Right ventricle myocardium superior (tissue), 1 donor: ENCODE measurements around the gene CNNM1. TPM values are rescaled to one million over a fixed set of nuclear protein-coding genes. Genes with fewer than 3 reads are reported as not detected.
A peak's percentile ranks its signal among the peaks of the same experiment; 100 is the strongest.

Source experiments
- ATAC-seq: fragments of 200-7000 bp; cut with Tn5 transposase; one replicate; pipeline ENCODE4 v1.9.1; 2020; ENCODE audit warnings: mild to moderate bottlenecking; ENCODE audit not compliant: poor library complexity
- DNase-seq: peaks from one replicate; pipeline ENCODE4 v3.0.0-alpha.2; 2020
- intact Hi-C: fragments of 100-400 bp; cut with DNase I; formaldehyde crosslinking; loops from one replicate; pipeline ENCODE4 v1.11.2; 2022
- long read RNA-seq: library from polyadenylated mRNA; unstranded; transcript quantifications from one replicate; pipeline ENCODE4 v2.0.0, GENCODE V29; 2021
- total RNA-seq: library from RNA; stranded (reverse); fragmentation: NEBNext Ultra II Directional; extraction: Animal tissue kit (Norgen Biotek cat#: 25700); gene quantifications from one replicate; pipeline ENCODE4 v1.2.1, GENCODE V29; 2021
- donor health status: DM: no; HTN: yes; CAD: no; lungs with severe emphysema.

Gene CNNM1
- total RNA-seq = 0.13 TPM
- long read RNA-seq = 0 reads

- ATAC-seq (peak; percentile 62), DNase-seq (no peak)
- intact Hi-C loops = no loop called here
These were observed at the start of gene CNNM1 for GRCh38 chr10:99329304-99329553. TSS of gene CNNM1 (plus strand) at chr10:99329356. CDS start at chr10:99329388, 32 bp downstream.

- no peak for ATAC-seq
- no peak for DNase-seq
- intact Hi-C loops = no loop called here
These were observed 49.5 kb upstream of the CNNM1 start for GRCh38 chr10:99279626-99280111.

DNA sequence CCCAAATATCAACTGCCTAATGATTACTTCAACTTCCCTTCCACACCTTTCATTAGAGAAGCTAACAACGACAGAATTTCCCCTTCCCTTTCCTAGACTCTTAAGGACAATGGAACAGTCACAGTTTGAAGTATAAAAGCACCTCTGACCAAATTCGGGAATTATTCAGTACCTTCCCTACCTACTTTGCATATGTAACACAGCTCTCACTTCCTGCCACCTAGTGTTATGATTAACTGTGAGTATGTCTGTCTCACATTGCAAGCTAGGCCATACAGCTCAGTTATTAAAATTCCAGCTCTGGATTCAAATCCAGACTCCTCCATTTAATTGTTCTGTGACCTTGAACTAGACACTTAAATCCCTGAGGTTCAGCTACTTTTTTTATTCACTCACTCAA, 48.7 kb upstream of the CNNM1 start:
- intact Hi-C loops = no loop called here
- DNase-seq (no peak), ATAC-seq (no peak)

DNA sequence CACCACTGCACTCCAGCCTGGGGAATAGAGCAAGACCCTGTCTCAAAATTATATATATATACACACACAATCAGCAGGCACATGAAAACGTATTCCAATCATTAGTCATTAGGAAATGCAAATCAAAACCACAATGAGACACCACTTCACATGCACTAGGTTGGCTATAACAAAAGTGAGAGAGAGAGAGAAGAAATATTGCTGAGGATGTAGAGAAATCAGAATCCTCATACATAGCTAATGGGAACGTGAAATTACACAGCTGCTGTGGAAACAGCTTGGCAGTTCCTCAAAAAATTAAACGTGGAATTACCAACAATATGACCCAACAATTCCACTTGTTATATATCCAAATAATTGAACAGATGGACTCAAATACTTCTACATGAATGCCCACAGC, 43.3 kb upstream of the CNNM1 start:
- ATAC-seq (no peak), DNase-seq (no peak)
- intact Hi-C loops = no loop called here

DNA sequence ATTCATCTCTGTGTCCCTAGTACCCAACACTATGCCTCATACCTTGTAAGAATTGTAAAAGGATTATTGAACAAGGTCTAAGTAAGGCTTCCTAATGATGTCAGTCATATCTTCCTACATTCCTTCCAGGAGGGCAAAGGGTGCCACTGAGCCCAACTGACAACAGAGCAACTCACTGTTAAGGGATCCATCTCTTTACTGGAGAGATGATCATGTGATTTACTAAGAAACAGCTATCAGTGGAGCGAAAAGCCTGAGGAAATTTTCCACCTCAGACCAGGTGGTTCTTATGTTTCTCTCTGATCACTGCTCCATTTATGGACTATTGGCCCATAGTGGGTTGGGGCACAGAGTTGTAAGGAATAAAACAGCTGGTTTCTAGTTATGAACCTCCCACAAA, 38.9 kb upstream of the CNNM1 start:
- ATAC-seq (no peak), DNase-seq (no peak)
- intact Hi-C loops = no loop called here

GRCh38 chr10:99292159-99292558, 37.0 kb upstream of the CNNM1 start:
- ATAC-seq (no peak), DNase-seq (no peak)
- intact Hi-C loops = no loop called here

DNA sequence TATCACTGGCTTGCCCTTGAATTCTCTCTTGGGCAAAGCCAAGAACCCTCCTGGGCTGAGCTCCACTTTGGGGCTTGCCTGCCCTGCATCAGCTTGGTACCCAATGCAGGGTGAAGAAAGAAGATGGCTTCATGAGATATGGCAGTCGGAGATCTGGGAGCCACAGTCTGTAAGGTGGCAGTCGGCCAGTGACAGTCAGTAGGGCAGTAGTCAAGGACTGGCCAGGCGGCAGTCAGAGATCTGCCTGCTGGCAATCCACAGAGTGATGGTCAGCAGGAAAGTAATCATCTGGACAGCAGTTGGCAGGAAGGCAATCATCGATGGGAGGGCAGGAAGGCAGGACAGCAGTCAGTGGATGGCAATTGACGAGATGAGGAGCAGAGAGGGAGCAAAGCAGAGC, 32.6 kb upstream of the CNNM1 start:
- ATAC-seq (no peak), DNase-seq (no peak)
- intact Hi-C loops = no loop called here

- ATAC-seq = no peak
- intact Hi-C loops = no loop called here
These were observed 32.1 kb upstream of the CNNM1 start for GRCh38 chr10:99297033-99297432.

GRCh38 chr10:99303899-99304861, 25.0 kb upstream of the CNNM1 start:
- no peak for ATAC-seq
- intact Hi-C loops = no loop called here
- DNase-seq = no peak

More at GRCh38 chr10:99297033-99297432, 32.1 kb upstream of the CNNM1 start:
- DNase-seq = no peak

- intact Hi-C loops = no loop called here
- no peak for ATAC-seq
- no peak for DNase-seq
These were observed 24.3 kb upstream of the CNNM1 start for GRCh38 chr10:99304862-99305229.

DNA sequence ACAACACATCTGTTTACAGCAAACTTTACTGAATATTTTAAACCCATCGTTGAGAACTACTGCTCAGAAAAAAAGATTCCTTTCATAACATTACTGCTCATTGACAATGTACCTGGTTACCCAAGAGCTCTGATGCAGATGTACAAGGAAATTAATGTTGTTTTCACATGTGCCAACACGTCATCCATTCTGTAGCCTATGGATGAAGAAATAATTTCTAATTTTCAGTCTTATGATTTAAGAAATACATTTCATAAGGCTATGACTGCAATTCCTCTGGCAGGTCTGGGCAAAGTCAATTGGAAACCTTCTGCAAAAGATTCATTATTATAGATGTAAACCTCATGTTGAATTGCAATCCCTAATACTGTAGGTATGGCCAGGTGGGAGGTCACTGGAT, 16.7 kb upstream of the CNNM1 start:
- ATAC-seq (no peak), DNase-seq (no peak)
- intact Hi-C loops = no loop called here

GRCh38 chr10:99315853-99316252, 13.3 kb upstream of the CNNM1 start:
- no peak for ATAC-seq
- intact Hi-C loops = no loop called here
- no peak for DNase-seq

DNA sequence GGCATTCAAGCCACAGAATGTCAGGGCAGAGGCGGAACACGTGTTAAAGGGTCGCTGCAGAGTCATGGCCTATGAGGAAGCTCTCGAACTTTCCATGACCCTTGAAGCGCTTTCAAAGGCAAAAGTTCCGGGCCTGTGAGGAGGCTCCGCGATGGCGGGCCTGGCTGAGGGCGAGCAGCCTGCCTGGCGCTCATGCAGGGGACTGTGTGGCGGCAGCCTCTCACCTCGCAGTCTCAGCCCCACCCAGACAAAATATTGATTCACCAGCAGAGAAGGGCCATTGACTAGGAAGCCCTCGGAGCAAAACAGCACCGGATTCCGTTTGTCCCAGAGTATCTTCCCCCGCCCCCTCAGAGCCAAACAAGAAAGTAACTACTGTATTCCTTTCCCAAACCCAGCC, 12.8 kb upstream of the CNNM1 start:
- intact Hi-C loops = no loop called here
- DNase-seq (no peak), ATAC-seq (no peak)

- intact Hi-C loops = no loop called here
- no peak for DNase-seq
- no peak for ATAC-seq
These were observed 11.1 kb upstream of the CNNM1 start for GRCh38 chr10:99318048-99318447.

GRCh38 chr10:99318475-99318874, 10.7 kb upstream of the CNNM1 start:
- ATAC-seq (no peak), DNase-seq (no peak)
- intact Hi-C loops = no loop called here

DNA sequence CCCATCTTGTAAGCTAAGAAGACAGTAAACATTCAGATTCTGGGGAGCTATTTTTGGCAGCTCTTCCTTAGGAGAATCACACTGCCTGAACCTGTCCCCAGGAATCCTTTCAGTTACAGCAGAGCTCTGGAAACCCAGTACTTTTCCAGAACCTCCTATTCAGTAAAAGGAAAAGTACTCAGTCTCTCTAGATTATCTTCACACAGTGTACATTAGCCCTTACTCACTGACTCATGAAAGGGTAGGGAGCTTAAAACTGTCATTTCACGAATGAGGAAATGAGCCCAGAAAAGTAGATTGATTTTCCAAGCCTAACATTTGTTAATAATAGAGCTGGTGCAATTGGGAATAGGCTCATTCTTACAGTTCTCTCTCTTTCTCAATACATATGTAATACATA, 3.9 kb upstream of the CNNM1 start:
- ATAC-seq (no peak), DNase-seq (no peak)
- intact Hi-C loops = no loop called here

DNA sequence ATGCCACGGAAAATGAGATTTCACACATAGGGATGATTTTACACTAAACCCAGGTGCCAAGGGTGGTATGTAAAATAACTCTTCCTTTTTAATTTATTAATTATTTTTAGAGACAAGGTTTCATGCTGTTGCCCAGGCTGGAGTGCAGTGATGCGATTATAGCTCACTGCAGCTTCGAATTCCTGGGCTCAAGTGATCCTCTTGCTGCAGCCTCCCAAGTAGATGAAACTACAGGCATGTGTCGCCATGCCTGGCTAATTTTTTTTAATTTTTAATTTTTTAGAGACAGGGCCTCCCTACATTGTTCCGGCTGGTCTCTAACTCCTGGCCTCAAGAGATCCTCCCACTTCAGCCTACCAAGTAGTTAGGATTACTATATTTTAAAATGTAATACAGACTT, 2.3 kb upstream of the CNNM1 start:
- ATAC-seq (no peak), DNase-seq (no peak)
- intact Hi-C loops = no loop called here

DNA sequence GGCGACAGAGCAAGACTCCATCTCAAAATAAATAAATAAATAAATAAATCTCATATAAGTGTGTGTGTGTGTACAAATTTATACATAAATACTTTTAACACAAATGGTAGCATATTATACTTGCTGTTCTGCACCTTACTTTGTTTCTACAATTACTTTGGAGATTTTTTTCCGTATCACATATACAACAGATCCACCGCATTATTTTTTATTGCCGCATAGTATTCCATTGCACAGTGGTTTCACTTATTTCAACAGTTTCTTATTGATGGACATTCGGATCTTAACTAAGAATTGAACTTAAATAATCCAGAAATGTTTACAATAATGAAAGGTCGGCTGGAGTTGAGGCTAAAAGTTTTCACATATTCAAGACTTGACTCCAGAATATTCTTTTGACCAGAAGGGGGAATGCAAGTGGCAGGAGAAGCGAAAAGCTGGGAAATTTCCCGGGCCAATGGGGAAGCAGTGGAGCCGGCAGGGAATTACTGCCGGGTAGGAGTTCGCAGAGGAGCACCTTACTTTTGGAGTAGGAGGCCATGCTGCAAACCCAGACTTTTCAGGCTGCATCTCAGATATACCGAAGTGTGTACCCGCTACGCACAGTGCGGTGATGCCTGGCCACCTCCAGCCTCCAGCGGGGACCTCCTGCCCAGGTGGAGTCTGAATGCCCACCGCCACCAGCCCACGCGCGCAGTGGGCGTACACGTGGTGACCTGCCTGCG, 415 bp upstream of the CNNM1 start:
- intact Hi-C loops = no loop called here
- DNase-seq (peak; percentile 43), ATAC-seq (no peak)

DNA sequence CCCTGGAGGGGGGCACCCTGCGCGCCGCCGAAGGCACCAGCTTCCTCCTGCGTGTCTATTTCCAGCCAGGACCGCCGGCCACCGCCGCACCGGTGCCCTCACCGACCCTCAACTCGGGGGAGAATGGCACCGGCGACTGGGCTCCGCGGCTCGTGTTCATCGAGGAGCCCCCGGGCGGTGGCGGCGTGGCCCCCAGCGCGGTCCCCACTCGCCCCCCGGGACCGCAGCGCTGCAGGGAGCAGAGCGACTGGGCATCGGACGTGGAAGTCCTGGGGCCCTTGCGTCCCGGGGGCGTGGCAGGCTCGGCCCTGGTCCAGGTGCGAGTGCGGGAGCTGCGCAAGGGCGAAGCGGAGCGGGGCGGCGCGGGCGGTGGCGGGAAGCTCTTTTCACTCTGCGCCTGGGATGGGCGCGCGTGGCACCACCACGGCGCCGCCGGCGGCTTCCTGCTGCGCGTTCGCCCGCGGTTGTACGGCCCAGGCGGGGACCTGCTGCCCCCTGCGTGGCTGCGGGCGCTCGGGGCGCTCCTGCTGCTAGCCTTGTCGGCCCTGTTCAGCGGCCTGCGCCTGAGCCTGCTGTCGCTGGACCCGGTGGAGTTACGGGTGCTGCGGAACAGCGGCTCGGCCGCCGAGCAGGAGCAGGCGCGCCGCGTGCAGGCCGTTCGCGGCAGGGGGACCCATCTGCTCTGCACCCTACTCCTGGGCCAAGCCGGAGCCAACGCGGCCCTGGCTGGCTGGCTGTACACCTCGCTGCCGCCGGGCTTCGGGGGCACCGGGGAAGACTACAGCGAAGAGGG, 594 bp downstream of the CNNM1 start:
- DNase-seq = no peak
- peak; percentile 62 for ATAC-seq
- intact Hi-C loops = no loop called here
